Measurements from ENCODE around the gene CLTCL1.

GRCh38 chr22:19285831-19286230, 5.7 kb downstream of the CLTCL1 start:
- TF ChIP-seq CTCF (conservative IDR thresholded peaks at IDR 0.05; ENCODE audit: low read depth in 2 of 2) (no peak), EZH2 (IDR thresholded peaks at IDR 0.05; ENCODE audit: low read depth, unreplicated experiment) (no peak), POLR2AphosphoS5 (IDR thresholded peaks at IDR 0.05; ENCODE audit: low read depth) (no peak), REST (IDR thresholded peaks at IDR 0.05; ENCODE audit: unreplicated experiment) (no peak)

Data from GM23338 (cell line).